GM12878 (cell line): ENCODE results near the gene N4BP2. TPM values are rescaled to one million over a fixed set of nuclear protein-coding genes. Genes with fewer than 3 reads are reported as not detected.

Experiments used
- CHD1 ChIP-seq: IDR thresholded peaks from 2 replicates; pipeline ENCODE4 v1.6.1; 2012; ENCODE audit warnings: low read depth, low read length, improper control_type of control experiment
- CHD2 ChIP-seq: IDR thresholded peaks from 2 replicates; pipeline ENCODE4 v1.6.1; 2011; ENCODE audit warnings: low read depth, low read length, improper control_type of control experiment, borderline replicate concordance
- ESRRA ChIP-seq: IDR thresholded peaks from 2 replicates; pipeline ENCODE4 v1.6.1; 2012; ENCODE audit warnings: mild to moderate bottlenecking, low read length, improper control_type of control experiment
- EZH2 ChIP-seq: IDR thresholded peaks from 2 replicates; pipeline ENCODE4 v1.6.1; 2012; ENCODE audit warnings: low read depth, mild to moderate bottlenecking, control low read depth, inconsistent platforms, low read length, borderline replicate concordance; ENCODE audit not compliant: control insufficient read depth
- GATAD2B ChIP-seq: fragments of 450-650 bp; conservative IDR thresholded peaks from 2 replicates; pipeline ENCODE4 v1.6.1; 2017; ENCODE audit warnings: low read depth, mild to moderate bottlenecking, moderate library complexity
- HDGF ChIP-seq: fragments of 450-650 bp; IDR thresholded peaks from 2 replicates; pipeline ENCODE4 v1.6.1; 2016; ENCODE audit warnings: antibody characterized with exemption
- LARP7 ChIP-seq: fragments of 450-650 bp; IDR thresholded peaks from 2 replicates; pipeline ENCODE4 v1.6.1; 2017; ENCODE audit warnings: mild to moderate bottlenecking
- MTA2 ChIP-seq: fragments of 450-650 bp; IDR thresholded peaks from 2 replicates; pipeline ENCODE4 v1.6.1; 2016; ENCODE audit warnings: low read depth, mild to moderate bottlenecking, moderate library complexity
- NBN ChIP-seq: fragments of 450-650 bp; IDR thresholded peaks from 2 replicates; pipeline ENCODE4 v1.6.1; 2016
- NFXL1 ChIP-seq: fragments of 450-650 bp; IDR thresholded peaks from 2 replicates; pipeline ENCODE4 v1.6.1; 2017; ENCODE audit warnings: antibody characterized with exemption, mild to moderate bottlenecking, borderline replicate concordance
- NFYB ChIP-seq: IDR thresholded peaks from 2 replicates; pipeline ENCODE4 v1.6.1; 2011; ENCODE audit warnings: low read depth, mild to moderate bottlenecking, low read length, improper control_type of control experiment, moderate library complexity; ENCODE audit not compliant: insufficient read depth
- NR2F1 ChIP-seq: fragments of 450-650 bp; conservative IDR thresholded peaks from 2 replicates; pipeline ENCODE4 v1.6.1; 2017; ENCODE audit warnings: mild to moderate bottlenecking
- SIX5 ChIP-seq: IDR thresholded peaks from 2 replicates; pipeline ENCODE4 v1.6.1; 2011; ENCODE audit warnings: mild to moderate bottlenecking, low read depth, low read length, moderate library complexity; ENCODE audit not compliant: severe bottlenecking
- SMARCA5 ChIP-seq: fragments of 450-650 bp; IDR thresholded peaks from 2 replicates; pipeline ENCODE4 v1.6.1; 2017; ENCODE audit warnings: mild to moderate bottlenecking
- TCF7 ChIP-seq: IDR thresholded peaks from 2 replicates; pipeline ENCODE4 v1.6.1; 2014; ENCODE audit warnings: antibody characterized with exemption, borderline replicate concordance
- USF2 ChIP-seq: IDR thresholded peaks from 2 replicates; pipeline ENCODE4 v1.6.1; 2011; ENCODE audit warnings: low read depth, low read length, improper control_type of control experiment, borderline replicate concordance
- WRNIP1 ChIP-seq: IDR thresholded peaks from 2 replicates; pipeline ENCODE4 v1.6.1; 2011; ENCODE audit warnings: low read depth, low read length, improper control_type of control experiment, borderline replicate concordance
- ZNF687 ChIP-seq: fragments of 450-650 bp; IDR thresholded peaks from 2 replicates; pipeline ENCODE4 v1.6.1; 2017; ENCODE audit warnings: mild to moderate bottlenecking, moderate library complexity
- polyA plus RNA-seq, 11 experiments: library from polyadenylated mRNA; depleted of rRNA in 4 of 11; unstranded in 6 of 11; stranded (reverse) in 5 of 11; fragments of >200 nt; fragmentation: Nextera tagmentation in 4 of 11; fragmentation: Illumina TruSeq in 1 of 11; extraction: Ambion mirVana in 4 of 11; extraction: Trizol in 1 of 11; gene quantifications; 1 replicate in 1 of 11; 2 replicates in 10 of 11; pipeline versions ENCODE4 v1.2.1 to v1.2.3, GENCODE V29; 2011 to 2016; ENCODE audit warnings: inconsistent platforms in 2 of 11, missing spikeins in 2 of 11, low read depth in 1 of 11
- total RNA-seq, 4 experiments: library from RNA; depleted of rRNA in 3 of 4; stranded (reverse); fragments of >200 nt in 3 of 4; fragmentation: Illumina TruSeq in 1 of 4; extraction: Trizol in 1 of 4; gene quantifications; 2 replicates each; pipeline versions ENCODE4 v1.2.1 to v1.2.3, GENCODE V29; 2013 to 2021
- TF ChIP-seq, protein P1 (sequence below): IDR thresholded peaks from 2 replicates; pipeline ENCODE4 v1.6.1; 2012; ENCODE audit warnings: mild to moderate bottlenecking, low read depth, low read length

The N4BP2 gene
- total and polyA plus RNA-seq, 10 of the 15 experiments (the other 5 are each of a cell fraction or from before 2014, with no cell fraction given), result 2.3 to 18.7 (median 10.0) TPM

DNA sequence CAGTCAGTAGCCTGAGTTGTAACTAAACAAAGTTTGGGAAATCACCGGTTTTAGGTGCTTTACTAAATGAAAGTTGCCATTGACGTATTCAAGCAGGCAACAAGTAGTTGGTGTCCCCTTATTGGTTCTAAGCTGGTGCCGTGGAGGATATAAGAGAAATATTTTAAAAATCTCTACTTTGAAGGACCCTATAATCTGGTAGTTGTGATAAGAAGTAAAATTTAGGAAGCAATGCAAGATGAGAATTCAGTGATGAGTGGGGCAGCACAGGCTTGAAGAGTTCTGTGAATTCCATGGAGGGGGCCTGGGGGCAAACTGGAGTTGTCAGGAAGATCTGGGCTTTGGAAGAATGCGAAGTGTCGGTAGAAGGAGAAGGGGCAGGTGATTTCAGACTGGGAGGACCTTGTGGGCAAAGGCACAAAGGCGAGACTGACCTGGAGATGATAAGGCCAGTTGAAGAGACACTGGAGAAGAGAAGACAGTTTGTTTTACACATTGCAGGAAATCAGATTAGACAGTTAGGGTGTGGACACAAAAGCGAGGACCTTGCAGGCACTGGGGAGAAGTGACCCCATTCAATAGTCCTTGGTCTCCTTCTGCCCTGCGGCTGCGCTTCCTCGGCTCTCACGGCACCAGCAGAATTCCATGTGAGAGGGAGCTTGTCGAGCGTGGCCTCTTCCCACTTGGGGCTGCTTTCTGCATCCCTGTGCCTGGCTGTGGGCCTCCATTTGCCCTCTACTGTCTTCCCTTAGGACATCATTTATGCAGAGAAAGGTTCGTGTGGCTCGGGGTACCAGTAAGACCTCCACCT is 141.4 kb downstream of the N4BP2 start (continued):
- TF ChIP-seq ZNF687, result 0 out of 2 replicates have a peak, but pooled peaks have one; percentile 23
- no peak for TF ChIP-seq NFYB
- no peak for TF ChIP-seq USF2
- TF ChIP-seq CHD2, result no peak; the same call in 1 of the 2 replicates
- peak; percentile 85; the same call in 1 of the 2 replicates for TF ChIP-seq CHD1
- TF ChIP-seq ESRRA, result no peak
- no peak for TF ChIP-seq GATAD2B
- TF ChIP-seq HDGF, result peak; percentile 31; the same call in 1 of the 2 replicates
- no peak for TF ChIP-seq TCF7
- no peak for TF ChIP-seq EZH2
- peak; percentile 44; the same call in 1 of the 2 replicates for TF ChIP-seq NBN
- 0 out of 2 replicates have a peak, but pooled peaks have one; percentile 24 for TF ChIP-seq MTA2
- TF ChIP-seq SIX5, result no peak
- 0 out of 2 replicates have a peak, but pooled peaks have one; percentile 63 for TF ChIP-seq WRNIP1
- TF ChIP-seq LARP7, result peak; percentile 51
- no peak for TF ChIP-seq NR2F1
- TF ChIP-seq SMARCA5, result no peak
- no peak for TF ChIP-seq NFXL1
- TF ChIP-seq, protein P1, sequence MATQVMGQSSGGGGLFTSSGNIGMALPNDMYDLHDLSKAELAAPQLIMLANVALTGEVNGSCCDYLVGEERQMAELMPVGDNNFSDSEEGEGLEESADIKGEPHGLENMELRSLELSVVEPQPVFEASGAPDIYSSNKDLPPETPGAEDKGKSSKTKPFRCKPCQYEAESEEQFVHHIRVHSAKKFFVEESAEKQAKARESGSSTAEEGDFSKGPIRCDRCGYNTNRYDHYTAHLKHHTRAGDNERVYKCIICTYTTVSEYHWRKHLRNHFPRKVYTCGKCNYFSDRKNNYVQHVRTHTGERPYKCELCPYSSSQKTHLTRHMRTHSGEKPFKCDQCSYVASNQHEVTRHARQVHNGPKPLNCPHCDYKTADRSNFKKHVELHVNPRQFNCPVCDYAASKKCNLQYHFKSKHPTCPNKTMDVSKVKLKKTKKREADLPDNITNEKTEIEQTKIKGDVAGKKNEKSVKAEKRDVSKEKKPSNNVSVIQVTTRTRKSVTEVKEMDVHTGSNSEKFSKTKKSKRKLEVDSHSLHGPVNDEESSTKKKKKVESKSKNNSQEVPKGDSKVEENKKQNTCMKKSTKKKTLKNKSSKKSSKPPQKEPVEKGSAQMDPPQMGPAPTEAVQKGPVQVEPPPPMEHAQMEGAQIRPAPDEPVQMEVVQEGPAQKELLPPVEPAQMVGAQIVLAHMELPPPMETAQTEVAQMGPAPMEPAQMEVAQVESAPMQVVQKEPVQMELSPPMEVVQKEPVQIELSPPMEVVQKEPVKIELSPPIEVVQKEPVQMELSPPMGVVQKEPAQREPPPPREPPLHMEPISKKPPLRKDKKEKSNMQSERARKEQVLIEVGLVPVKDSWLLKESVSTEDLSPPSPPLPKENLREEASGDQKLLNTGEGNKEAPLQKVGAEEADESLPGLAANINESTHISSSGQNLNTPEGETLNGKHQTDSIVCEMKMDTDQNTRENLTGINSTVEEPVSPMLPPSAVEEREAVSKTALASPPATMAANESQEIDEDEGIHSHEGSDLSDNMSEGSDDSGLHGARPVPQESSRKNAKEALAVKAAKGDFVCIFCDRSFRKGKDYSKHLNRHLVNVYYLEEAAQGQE, result 0 out of 2 replicates have a peak, but pooled peaks have one; percentile 6
